Measurements from ENCODE around the gene HS3ST1.

GRCh38 chr4:11344916-11345315 is 83.8 kb downstream of the HS3ST1 start:
- no peak for TF ChIP-seq POLR2A (IDR thresholded peaks at IDR 0.05)
- no peak for TF ChIP-seq CTCF (IDR thresholded peaks at IDR 0.05)
- TF ChIP-seq EP300 (IDR thresholded peaks at IDR 0.05), result no peak

All from sigmoid colon (tissue), 4 donors.